Urothelium cell line (cell line): ENCODE results near the gene PRELP.
"Not testable (repeated sequence)": the region's sequence is repeated elsewhere in the genome, so short reads cannot be mapped to it uniquely, and the experiment has no call there.

Experiments
- DNase-seq: peaks from one replicate; pipeline ENCODE4 v3.0.0; 2011; ENCODE audit warnings: low spot score, mixed read lengths
- FAIRE-seq: peaks from 2 replicates; lab custom pipeline; 2011; peaks lifted over from hg19 to GRCh38; lab: Jason Lieb, UNC

Gene PRELP

DNA sequence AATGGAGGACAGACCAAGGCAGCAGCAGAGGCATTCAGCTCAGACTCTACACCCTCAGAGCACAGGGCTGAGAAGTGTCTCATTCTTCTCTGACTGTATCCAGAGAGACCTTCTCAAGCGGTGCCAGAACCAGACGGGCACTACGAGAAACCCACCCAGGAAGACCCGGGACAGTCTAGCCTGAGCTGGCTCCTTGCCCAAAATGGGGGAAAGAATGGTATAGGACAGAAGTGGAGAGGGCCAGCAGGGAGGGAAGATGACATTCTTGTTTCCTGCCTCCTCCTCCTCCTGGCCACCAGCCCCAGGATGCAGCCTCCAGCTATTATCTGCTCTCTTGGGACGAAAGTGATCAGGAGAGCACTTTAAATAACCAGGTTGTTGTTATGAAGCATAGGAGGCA lies 22.6 kb upstream of the PRELP start:
- FAIRE-seq (no peak), DNase-seq (no peak)

DNA sequence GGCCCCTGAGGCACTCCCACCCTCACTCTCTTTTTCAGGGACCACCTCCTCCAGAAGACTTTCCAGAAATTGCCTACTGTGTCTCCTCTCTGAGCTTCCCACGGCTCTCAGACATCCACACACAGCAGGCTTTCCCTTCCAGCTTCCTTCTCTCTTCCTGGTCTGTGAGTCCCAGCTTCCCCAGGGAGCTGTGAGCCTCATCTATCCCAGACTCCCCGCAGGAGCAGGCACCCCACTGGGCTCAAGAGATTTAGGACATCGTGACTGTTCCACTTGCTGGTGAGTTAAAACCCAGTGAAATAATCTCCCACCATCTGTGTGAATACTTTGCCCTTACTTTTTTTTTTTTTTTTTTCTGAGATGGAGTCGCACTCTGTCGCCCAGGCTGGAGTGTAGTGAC lies 22.0 kb upstream of the PRELP start:
- FAIRE-seq = no peak
- DNase-seq = no peak

GRCh38 chr1:203454986-203455471 lies 20.6 kb upstream of the PRELP start:
- DNase-seq (peak; percentile 92), FAIRE-seq (peak; percentile 94)

GRCh38 chr1:203455706-203456105 lies 19.9 kb upstream of the PRELP start:
- no peak for FAIRE-seq
- DNase-seq = no peak

DNA sequence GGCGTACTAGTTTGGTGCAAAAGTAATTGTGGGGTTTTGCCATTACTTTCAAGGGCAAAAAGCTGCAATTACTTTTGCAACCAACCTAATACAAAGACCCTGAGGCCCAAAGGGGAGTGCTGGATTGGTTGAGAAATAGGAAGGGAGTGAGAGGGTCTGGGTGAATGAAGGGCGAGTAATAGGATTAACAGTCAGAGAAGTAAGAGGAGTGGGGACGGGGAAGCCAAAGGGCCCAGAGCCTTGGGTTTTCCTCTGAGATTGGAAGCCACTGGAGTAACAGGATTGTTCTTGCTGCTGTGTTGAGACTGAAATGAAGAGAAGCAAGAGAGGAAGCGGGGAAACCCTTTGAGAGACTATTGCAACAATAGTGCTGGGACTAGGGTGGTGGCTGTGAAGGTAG lies 19.0 kb upstream of the PRELP start:
- no peak for FAIRE-seq
- DNase-seq = no peak

DNA sequence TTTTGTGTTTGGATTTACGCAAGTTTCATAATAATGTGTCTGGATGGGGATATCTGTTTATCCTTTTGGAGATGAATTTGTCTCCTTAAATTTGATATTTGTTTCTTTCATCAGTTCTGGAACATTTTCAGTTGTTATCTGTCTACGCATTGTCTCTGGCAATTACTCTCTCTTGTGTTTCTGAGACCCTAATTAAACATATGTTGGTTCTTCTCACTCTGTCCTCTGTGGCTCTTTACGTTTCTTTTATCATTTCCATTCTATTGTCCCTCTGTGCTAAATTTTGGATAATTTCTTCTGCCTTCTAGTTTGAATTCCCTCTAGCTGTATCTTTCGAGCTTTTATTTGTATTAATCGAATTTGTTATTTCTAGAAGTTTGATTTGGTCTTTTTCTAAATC lies 17.5 kb upstream of the PRELP start:
- DNase-seq (no peak), FAIRE-seq (no peak)

DNA sequence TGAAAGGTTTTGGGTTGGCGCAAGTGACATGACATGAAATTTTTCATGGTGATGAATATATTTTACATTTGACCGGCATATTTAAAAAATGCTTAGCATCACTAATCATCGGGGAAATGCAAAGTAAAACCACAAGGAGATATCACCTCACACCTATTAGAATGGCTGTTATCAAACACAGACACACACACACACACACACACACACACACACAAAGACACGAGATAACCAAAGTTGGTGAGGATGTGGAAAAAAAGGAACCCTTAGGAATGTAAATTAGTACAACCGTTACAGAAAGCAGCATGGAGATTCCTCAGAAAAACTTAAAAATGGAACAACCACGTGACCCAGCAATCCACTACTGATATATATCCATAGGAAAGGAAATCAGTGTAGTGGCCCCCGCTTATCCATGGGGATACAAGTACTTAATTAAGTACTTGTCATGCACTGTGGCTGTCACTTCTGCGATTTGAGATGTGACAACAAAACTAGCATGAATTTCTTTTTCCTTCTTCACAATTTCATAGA lies 15.9 kb upstream of the PRELP start:
- FAIRE-seq (no peak), DNase-seq (no peak)

- DNase-seq (no peak), FAIRE-seq (no peak)
These were observed 13.9 kb upstream of the PRELP start for GRCh38 chr1:203461717-203462116.

DNA sequence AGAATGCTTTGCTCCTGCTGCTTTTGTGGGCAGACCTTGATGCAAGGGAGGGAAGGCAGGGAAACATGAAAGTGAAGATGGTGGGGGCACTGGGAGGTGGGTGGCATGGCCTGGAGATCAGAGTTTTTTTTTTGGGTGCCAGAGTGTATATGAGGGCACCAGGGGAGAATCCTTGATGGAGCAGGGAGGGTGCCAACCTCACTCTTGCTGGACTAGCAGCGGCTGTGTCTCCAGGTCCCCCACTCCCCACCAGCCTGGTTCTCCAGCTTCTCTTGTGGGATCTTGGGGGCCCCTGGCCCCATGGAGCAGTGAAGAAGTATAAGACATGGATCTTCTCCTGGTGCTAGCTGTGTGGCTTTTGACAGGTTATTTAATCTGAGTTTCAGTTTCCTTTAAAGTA lies 13.5 kb upstream of the PRELP start:
- FAIRE-seq (no peak), DNase-seq (no peak)

GRCh38 chr1:203462878-203463277 lies 12.7 kb upstream of the PRELP start:
- FAIRE-seq (no peak), DNase-seq (peak; percentile 53)

DNA sequence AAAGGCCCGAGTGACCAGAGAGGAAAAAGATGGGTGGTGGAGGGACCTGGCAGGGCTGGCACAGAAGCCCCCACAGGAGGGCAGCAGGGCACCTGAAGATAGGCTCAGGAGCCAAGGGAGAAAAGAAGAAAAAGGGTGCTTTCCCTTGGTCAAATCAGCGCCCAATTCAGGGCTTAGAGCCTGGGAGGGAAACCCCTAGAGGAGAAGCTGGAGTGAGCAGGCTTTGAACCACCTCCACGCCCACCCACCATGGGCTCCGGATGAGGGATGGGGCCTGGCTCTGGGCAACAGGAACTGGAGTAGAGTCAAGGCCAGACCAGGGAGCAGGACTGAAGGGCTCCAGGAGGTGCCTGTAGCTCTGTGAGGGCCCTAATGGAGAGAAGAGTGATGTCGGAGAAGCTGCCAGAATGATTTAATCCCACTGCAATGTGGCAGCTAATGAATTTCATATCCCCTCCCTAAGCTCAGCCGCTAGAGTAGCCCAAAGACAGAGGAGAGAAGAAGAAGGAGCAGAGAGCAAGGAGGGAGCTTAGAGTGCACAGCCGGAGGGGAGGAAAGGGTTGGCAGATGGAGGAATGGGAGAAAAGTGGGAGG lies 12.0 kb upstream of the PRELP start:
- DNase-seq (peak; percentile 31), FAIRE-seq (no peak)

DNA sequence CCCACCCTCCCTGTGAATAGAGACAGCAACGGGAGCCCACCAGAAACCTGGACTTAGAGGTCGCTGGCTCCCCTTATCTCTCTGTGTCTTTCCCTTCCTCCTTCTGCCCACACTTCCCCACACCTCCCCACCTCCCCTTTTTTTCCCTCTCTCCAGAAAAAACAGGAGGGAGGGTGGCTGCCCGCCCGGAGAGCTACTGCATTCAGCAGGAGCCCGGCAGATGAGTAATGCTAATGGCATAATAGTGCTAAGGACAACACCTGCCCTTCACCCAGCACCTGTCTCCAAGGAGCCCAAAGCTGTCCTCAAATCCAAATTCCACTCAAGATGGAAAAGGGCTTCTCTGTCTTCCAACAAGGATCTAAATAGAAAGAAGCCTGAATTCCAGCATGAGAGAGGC lies 11.4 kb upstream of the PRELP start:
- FAIRE-seq (no peak), DNase-seq (peak; percentile 82)

DNA sequence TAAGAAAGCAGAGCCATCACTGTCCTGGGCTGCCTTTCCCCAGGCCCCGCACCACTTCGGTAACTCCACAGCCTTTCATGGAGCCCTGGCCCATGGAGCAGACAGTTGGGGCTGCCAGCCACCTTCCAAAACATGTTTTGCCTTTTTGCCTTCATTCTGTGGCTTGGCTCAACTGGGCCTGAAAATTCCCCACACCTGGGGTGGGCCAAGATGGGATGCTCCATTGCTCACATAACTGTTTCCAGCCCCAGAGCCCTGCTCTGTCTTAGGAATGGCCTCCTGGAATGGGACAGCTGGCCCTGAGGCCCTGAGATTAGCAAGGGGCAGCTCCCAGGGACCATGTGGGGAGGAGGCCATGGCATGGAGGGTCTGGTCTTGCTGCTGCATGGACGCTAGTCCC lies 10.9 kb upstream of the PRELP start:
- DNase-seq = no peak
- FAIRE-seq = no peak

DNA sequence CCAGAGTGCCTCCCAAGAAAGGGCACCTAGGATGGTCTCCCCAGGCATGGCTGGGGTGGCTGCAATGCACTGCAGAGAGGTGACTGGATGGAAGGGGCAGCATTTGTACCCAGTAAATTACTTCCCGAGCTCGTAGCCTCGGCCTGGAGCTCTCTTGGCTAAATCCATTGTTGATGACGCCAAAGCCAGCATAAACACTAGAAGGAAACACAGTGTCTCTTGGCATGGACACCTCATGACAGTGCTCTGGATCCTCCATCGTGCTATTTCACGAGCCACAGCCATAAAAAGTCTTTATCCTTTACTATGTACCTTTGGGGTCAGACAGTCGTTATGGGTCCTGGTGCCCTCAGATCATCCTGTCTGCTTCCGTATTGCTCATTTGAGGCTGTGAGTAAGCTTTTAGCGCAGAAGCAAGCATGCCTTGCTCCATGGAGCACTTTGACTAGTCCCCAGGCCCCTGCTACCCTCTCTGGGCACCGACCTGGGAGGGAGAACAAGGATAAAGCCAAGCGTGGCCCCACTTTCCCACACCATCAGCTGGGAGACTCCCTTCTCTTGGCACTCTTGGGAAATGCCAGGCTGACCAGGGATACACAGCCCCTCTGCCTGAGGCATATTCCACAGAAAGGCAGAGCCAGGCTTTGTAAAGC lies 10.3 kb upstream of the PRELP start:
- no peak for DNase-seq
- no peak for FAIRE-seq

DNA sequence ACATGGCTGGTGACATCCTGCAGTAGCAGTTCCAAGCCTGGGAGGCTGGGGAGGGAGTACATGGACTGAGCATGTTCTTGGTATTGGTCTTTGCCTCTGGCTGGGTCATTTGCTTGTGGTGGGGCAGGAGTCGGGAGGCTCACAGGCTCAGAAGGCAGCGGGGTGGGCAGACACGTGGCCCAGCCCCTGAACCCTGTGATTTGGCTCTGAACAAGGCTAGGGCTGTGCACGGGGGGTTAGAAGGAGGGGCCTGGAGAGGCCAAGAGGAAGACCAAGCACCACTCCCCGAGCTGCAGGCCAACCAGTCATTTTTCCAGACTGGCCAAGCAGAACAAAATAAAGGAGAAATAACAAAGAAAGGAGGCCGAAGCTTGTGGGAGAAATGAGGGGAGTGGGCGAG lies 9.7 kb upstream of the PRELP start:
- no peak for FAIRE-seq

GRCh38 chr1:203466906-203467549 lies 8.6 kb upstream of the PRELP start:
- not testable (repeated sequence) for DNase-seq, FAIRE-seq

More for the DNA sequence above, 9.7 kb upstream of the PRELP start:
- DNase-seq = no peak

GRCh38 chr1:203467550-203467921 lies 8.1 kb upstream of the PRELP start:
- no peak for DNase-seq
- no peak for FAIRE-seq

GRCh38 chr1:203468326-203468725 lies 7.3 kb upstream of the PRELP start:
- DNase-seq (no peak), FAIRE-seq (no peak)

- DNase-seq (no peak), FAIRE-seq (no peak)
These were observed 5.4 kb upstream of the PRELP start for GRCh38 chr1:203470240-203470639.

- DNase-seq (no peak), FAIRE-seq (no peak)
These were observed 3.8 kb upstream of the PRELP start for GRCh38 chr1:203471841-203472240.

DNA sequence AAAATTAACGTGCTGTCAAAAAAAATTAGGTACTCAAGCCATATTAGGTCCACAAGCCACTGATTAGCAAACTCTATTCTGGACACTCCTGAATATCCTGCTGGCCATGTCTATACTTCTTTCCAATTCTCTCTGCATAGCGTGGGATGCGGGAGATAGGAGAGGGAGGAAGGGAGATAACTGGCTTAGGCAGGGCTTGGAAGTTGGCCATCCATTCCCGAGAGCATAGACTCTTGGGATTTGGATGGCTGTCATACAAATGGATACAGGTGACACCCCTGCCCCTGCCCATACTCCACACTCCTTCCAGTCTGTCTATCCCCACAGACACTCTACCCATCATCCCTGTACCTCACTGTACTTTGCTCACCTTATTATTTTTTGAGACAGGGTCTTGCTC lies 2.3 kb upstream of the PRELP start:
- DNase-seq (no peak), FAIRE-seq (no peak)

GRCh38 chr1:203473781-203474305 lies 1.8 kb upstream of the PRELP start:
- FAIRE-seq (no peak), DNase-seq (no peak)
